Mucosa of descending colon (tissue), 3 donors: ENCODE data around the gene HOXA1. TPM values are rescaled to one million over a fixed set of nuclear protein-coding genes. Genes with fewer than 3 reads are reported as not detected.

ENCODE experiments used
- ATAC-seq: fragments of 200-7000 bp; cut with Tn5 transposase; one replicate; pipeline ENCODE4 v1.9.1; 2020; ENCODE audit warnings: mild to moderate bottlenecking, moderate library complexity
- DNase-seq, 3 donors: peaks; one replicate each; pipeline ENCODE4 v3.0.0-alpha.2; 2020
- H3K36me3 ChIP-seq: fragments of 200-600 bp; one replicate; pipeline ENCODE4 v1.8.0; 2021; ENCODE audit warnings: low read depth, mild to moderate bottlenecking
- H3K4me1 ChIP-seq: fragments of 200-600 bp; one replicate; pipeline ENCODE4 v1.8.0; 2021; ENCODE audit warnings: low read depth, mild to moderate bottlenecking
- H3K4me3 ChIP-seq: fragments of 200-600 bp; one replicate; pipeline ENCODE4 v1.8.0; 2021; ENCODE audit warnings: mild to moderate bottlenecking
- H3K9me3 ChIP-seq: fragments of 200-600 bp; one replicate; pipeline ENCODE4 v1.8.0; 2021; ENCODE audit warnings: mild to moderate bottlenecking
- intact Hi-C, 2 donors: fragments of 100-400 bp; cut with DNase I in 1 of 2; cut with micrococcal nuclease in 1 of 2; formaldehyde crosslinking; loops; one replicate each; pipeline versions ENCODE4 v1.11.0 to v1.11.1; 2022; cut with DNase I, micrococcal nuclease
- total RNA-seq, 3 donors: library from RNA; stranded (reverse); fragmentation: NEBNext Ultra II Directional in 2 of 3; extraction: Animal tissue kit (Norgen Biotek cat#: 25700) in 2 of 3; gene quantifications; one replicate each; pipeline versions ENCODE4 v1.2.1 to v1.2.4, GENCODE V29; 2021 to 2023
- TF ChIP-seq, protein P1 (sequence below): fragments of 200-600 bp; IDR thresholded peaks from one replicate; pipeline ENCODE4 v1.8.0; 2022; ENCODE audit warnings: antibody characterized with exemption, mild to moderate bottlenecking
- donor health status: DM: no; HTN: no; CAD: no; lungs with moderate emphysema.
- donor health status: DM: no; HTN: no; CAD: no.
- donor health status: DM: no; HTN: yes; CAD: no.

The HOXA1 gene
- total RNA-seq, 3 donors from 2014 or later = 1.5 to 2.7 (median 2.1) TPM

DNA sequence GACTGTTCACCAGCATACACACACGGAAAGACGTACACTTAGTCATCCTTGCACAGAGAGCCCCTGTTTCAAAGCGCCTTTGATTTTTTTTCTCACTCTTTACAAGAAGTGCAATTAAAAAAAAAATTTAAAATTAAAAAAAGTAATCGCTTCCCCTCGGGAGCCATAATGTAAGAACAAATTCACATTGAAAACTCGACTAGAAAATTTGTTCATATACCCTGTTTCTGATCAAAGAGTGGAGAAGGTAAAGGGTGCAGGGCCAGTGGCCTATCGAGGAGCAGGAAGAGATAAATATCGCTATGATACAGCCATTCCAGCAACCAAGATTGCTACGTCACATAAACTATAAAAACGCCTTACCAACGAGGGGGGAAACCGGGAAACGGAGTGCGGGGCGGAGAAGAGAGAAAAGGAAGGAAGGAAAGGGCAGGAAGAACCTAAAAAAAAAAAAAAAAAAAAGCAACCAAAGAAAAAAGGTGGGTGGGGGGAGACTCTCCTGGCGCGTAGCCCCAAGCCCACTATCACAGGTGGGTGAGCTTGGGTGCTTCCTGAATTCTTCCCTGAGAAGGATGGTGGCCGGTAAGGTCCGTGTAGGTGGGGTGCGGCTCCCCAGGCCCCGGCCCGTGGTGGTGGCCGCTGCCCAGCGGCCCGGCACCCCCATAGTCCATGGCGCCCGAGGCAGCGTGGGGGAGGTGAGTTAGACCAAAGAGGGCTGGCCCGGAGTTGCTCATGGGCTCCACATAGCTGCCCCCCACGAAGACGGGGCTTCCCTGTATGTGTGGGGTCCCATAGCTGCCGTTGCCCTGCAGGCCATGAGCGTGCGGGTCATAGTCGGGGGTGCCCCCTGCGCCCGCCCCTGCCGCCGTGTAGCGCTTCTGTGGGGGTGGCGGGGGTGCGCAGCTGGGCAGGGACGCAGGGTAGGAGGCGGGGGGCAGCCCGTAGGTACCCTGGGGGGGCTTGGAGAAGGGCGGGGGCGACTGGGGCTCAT is 11.9 kb upstream of the HOXA1 start:
- no peaks in the 10 kb centered on the region for H3K9me3 ChIP-seq
- TF ChIP-seq, protein P1, sequence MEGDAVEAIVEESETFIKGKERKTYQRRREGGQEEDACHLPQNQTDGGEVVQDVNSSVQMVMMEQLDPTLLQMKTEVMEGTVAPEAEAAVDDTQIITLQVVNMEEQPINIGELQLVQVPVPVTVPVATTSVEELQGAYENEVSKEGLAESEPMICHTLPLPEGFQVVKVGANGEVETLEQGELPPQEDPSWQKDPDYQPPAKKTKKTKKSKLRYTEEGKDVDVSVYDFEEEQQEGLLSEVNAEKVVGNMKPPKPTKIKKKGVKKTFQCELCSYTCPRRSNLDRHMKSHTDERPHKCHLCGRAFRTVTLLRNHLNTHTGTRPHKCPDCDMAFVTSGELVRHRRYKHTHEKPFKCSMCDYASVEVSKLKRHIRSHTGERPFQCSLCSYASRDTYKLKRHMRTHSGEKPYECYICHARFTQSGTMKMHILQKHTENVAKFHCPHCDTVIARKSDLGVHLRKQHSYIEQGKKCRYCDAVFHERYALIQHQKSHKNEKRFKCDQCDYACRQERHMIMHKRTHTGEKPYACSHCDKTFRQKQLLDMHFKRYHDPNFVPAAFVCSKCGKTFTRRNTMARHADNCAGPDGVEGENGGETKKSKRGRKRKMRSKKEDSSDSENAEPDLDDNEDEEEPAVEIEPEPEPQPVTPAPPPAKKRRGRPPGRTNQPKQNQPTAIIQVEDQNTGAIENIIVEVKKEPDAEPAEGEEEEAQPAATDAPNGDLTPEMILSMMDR = no peak
- peak in 2 of 3 donors; percentile 62 to 64 for DNase-seq
- peak; percentile 30 for ATAC-seq
- peaks cover 40% of the 10 kb centered on the region for H3K4me1 ChIP-seq
- intact Hi-C loops = no loop called here
- H3K4me3 ChIP-seq = no peak overlapping the region
- no peaks in the 10 kb centered on the region for H3K36me3 ChIP-seq

DNA sequence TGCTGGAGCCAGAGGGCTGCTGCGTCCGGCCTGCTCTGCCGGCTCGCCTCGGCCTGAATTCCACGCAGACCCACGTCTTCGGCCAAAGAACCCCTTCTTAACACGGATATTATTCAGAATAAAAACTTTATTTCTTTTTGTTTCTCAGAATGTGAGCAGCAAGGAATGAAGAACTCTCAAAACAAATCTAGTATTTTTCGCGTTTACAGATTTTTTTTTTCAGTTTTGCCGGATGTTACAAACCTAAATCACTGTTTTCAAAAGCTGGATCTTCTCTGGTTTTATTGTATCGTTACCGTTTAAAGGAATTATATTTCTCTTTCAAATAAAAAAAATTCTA is 11.1 kb upstream of the HOXA1 start:
- no peak overlapping the region for H3K4me3 ChIP-seq
- peaks cover 37% of the 10 kb centered on the region for H3K4me1 ChIP-seq
- no peaks in the 10 kb centered on the region for H3K9me3 ChIP-seq
- TF ChIP-seq, protein P1 = no peak
- no peaks in the 10 kb centered on the region for H3K36me3 ChIP-seq
- DNase-seq = no peak
- intact Hi-C loops = no loop called here
- no peak for ATAC-seq

DNA sequence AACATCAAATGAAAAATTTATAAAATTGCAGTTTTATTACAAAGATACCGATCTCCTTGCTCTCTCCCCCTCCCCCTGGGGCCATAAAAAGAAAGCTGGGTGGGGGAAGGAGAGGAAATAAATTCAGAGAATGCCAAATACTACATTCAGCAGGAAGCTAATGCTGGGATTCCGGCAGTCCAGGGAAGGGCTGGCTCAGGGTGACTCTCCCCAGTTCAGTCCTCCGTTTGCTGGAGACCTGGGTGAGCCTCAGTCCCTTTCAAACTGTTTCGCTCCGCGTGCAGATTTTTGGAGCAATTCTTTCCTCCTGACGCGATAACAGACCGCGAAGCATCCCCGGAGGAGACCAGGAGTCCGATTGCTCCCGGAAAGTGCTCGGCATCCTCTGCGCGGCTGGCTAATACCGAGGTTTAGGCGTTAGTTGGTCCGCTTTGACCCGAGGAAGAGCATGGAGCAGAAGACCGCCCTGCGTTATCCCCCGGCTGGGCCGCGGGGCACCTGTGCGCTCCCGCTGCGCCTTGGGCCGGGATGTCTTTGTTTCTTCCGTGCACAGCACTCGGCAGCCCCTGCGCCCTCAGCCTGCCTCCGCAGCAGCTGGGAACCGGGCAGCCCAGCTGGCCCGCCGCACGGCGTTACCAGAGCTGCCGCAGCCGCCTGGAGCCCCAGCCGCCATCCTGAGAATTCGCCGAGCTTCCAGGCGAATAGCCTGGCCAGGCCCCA is 10.5 kb upstream of the HOXA1 start:
- Histone ChIP-seq H3K36me3 (no peaks in the 10 kb centered on the region), H3K9me3 (no peaks in the 10 kb centered on the region), H3K4me1 (peaks cover 34% of the 10 kb centered on the region), H3K4me3 (no peak overlapping the region)
- DNase-seq = peak; percentile 40 to 62 (median 58)
- peak; percentile 9 for ATAC-seq
- intact Hi-C loops = no loop called here
- TF ChIP-seq, protein P1 = no peak

GRCh38 chr7:27105301-27106031 is 9.7 kb upstream of the HOXA1 start:
- DNase-seq = peak in 1 of 3 donors; percentile 26
- TF ChIP-seq, protein P1 = no peak
- no peak for ATAC-seq
- Histone ChIP-seq H3K4me3 (no peak overlapping the region), H3K36me3 (no peaks in the 10 kb centered on the region), H3K9me3 (no peaks in the 10 kb centered on the region), H3K4me1 (peaks cover 28% of the 10 kb centered on the region)
- intact Hi-C loops = no loop called here

DNA sequence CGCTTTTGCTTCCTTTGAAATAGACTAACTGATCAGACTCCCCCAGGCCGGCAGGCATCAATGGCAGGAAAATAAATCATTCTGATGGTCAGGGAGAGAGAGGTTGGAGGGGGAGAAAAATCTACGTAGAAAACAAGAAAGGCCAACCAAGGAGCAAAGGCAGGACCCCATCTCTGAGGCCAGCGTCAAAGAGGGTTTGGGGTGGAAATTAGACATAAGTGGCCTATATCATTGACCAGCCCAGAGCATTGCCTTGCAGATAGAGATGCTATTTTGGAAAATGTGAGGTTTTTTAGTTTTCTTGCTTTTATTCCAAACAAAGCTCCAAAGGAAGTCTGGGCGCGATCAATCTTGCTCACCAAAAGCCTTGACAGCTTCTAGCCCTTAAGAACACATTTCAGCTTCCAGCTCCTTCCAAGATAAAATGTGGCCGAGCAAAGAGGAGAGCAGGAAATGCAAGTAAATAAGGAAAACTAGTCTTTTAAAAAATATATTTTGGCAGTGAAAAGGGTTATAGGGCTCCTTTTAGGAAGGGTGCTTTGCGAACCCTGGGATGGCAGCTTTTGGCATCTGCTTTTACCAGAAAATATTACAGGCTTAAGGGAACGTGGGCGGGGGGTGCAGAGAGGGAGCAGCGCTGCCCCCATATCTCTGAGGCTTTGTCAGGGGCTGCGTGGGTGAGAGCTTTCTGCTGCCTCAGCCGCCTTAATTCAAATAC is 8.7 kb upstream of the HOXA1 start:
- no peaks in the 10 kb centered on the region for H3K9me3 ChIP-seq
- ATAC-seq (no peak), DNase-seq (peak in 1 of 3 donors; percentile 26)
- TF ChIP-seq, protein P1 = no peak
- H3K36me3 ChIP-seq = no peaks in the 10 kb centered on the region
- intact Hi-C loops = no loop called here
- peaks cover 29% of the 10 kb centered on the region for H3K4me1 ChIP-seq
- no peak overlapping the region for H3K4me3 ChIP-seq
